ENCODE measurements around the gene CCNY.
"Not testable (repeated sequence)": the region's sequence is repeated elsewhere in the genome, so short reads cannot be mapped to it uniquely, and the experiment has no call there.

CCNY gene

DNA sequence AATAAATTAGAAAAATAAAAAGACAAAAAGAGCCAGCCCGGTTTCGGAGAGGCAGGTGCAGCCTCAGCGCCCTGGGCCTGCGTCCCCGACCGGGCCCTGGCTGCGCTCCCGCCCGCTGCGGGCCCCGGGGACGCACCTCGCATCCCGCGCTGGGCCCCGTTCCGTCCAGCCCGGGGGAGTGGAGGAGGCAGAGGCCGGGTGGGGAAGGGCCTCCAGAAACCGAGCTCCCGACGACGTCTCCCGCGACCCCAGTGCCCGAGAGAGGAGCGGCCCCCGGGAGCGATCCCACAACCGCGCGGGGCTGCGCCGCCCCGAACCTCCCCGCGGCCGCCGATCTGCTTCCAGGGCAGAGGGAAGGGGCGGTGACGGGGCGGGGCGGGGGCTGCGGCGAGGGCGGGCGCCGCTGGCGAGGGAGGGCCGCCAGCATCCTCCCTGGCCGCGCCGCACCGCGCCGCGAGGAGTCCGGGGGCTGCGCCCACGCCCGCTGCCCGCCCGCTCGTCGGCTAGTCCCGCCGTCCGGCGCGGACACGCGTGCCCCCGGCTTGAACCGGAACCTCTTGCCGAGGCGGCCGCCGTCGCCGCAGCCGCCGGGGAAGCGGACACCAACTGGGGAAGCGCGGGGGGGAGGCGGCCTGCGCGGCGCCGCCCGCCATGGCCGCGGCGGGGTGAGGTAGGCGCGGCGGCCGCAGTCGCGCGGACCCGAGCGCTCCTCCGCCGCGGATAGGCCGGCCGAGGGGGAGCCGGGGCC is at the start of gene CCNY:
Gene CCNY (plus strand): TSS at position 426 of the 748 bp plus-strand sequence. CDS start 545 bp downstream, outside the sequence.
- peak; percentile 87 for DNase-seq

DNA sequence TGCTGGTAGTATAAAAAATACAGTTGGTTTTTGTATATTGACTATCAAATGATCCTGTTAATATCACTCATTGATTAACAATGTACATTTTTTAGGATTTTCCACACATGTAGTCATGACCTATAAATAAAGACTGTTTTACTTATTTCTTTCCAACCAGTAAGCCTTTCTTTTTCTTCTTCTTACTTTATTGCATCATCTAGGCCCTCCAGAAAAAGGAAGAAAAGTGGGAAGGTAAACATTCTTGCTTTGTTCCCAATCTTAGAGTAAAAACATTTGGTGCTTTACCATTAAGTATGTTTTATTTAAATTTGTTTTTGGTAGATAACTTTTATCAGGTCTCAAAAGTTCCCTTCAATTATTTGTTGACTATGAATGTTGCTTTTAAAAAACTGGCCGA is 47.1 kb upstream of the CCNY start:
- DNase-seq = no peak

DNA sequence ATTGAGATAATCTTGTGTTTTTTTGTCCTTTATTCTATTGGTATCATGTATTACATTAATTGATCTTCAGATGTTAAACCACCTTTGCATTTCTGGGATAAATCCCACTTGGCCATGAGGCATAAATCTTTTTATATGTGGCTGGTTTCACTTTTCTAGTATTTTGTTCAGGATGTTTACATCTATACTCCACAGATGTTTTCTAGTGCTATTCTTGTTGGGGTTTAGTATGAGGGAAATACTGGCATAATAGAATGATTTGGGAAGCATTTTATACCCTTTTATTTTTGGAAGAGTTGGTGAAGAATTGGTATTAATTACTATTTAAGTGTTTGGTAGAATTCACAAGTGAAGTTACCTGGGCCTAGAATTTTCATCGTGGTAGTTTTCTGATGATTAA is 41.8 kb upstream of the CCNY start:
- no peak for DNase-seq

DNA sequence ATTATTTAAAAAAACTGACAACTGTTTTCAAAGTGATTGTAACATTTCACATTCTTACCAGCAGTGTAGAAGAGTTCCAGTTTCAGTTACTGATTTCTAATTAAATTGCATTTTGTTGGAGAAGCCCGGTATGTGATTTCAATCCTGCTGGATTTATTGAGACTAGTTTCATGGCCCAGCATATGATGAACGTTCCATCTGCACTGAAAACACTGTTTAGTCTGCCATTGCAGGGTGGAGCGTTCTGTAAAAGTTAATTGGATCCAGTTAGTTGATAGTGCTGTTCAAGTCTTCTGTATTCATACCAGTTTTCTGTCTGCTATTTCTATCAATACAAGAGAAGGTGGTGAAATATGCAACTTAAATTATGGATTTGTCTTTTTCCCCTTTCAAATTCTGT is 37.3 kb upstream of the CCNY start:
- DNase-seq = no peak

DNA sequence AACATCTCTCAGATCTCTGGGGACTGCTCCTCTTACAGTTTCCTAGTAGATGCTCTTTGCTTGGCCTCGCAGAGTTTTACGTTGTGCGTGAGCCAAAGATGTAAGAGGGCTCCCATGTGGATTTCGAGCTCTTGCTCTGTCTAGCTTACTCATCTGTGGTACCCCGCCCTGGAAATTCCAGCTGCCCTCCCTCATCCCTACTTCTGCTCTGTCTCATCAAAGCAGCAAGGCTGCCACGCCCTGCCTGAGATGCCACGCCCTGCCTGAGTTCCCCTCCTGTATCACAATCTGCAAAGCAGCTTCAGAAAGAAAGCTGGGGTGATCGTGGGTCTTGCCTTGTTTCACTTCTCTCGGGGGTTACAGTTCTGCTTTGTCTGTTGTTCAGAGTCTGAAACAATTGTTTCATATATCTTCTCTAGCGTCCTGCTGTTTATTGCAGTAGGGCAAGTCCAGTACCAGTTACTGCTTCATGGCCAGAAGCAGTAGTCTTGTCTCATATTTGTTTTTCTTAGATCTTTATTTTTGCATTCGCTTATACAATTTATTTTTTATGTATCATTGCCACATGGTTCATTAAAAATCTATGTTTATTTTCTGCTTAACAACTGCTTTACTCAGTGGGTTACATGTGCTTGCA is 36.1 kb upstream of the CCNY start:
- DNase-seq = no peak

DNA sequence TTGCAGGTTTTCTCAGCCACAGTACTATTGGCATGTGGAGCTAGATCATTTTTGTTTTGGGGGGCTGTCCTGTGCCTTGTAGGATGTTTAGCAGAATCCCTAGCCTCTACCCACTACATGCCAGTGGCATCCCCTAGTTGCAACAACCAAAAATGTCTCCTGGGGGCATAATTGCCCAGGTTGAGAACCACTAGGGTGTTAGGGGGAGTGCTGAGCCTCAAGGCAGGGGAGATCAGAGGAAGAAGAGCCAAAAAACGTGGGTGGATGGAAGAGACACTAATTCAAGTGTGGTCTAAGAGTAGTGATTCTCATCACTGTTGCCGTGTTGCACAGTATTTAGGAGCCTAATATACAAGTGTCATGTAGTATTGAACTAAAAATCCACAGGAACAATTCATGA is 31.7 kb upstream of the CCNY start:
- DNase-seq = no peak

DNA sequence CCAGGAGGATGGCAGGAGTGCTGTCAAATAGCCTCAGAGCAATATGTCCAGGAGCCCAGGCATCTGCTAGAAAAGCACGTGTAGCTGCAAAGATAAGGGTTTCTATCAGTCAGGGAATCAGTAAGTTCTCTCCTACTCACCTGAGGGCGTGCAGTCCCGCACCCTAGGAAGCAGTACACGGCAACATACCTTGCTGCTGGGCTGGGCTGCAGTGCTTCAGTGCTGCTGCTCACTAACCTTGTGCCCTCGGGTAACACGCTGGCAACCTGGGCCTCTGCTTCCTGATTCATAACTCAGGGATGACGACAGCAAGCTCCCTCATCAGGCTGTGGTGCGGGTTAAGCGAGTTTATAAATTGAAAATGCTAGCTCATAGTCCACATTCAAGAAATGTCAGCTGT is 29.5 kb upstream of the CCNY start:
- no peak for DNase-seq

DNA sequence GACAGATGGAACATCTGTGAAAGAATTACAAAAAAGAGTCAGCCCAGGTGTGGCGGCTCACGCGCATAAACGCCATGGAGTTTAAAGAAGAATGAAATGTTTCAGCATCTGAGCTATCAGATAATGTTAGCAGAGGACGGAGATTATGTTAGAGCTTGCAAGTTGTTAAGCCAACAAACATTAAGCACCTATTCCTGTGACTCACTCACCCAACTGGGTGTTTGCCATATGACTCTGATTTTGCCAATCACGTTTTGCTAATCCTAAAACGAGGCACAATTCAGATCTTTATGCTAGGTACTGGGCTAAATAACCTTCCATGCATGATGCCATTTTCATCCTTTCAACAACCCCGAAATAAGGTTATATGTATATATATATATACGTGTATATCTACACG is 29.0 kb upstream of the CCNY start:
- no peak for DNase-seq

DNA sequence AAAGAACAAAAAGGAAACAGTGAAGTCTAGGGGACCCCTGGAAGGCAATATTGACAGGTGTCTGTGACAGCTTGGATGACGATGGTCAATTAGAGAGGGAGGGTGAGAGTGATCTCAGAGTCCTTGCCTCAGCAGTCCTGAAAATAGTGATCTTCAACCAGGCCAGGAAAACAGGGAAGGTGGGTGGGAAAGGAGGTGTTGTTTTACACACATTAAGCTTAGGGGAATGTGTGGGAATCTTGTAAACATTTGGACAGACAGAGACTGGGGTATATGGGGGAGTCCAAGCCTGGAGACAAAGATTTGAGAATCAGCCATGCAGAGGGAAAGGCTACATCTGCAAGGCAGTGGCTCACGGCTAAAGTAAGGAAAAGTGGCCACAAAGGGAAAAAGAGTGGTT is 27.5 kb upstream of the CCNY start:
- no peak for DNase-seq

DNA sequence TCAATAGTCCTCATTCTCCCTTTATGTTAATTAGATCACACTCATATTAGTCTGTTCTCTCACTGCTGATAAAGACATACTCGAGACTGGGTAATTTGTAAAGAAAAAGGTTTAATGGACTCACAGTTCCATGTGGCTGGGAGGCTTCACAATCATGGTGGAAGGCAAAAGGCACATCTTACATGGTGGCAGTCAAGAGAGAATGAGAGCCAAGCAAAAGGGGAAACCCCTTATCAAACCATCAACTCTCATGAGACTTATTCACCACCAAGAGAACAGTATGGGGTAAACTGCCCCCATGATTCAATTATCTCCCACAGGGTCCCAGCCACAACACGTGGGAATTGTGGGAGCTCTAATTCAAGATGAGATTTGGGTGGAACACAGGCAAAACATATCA is 22.2 kb upstream of the CCNY start:
- DNase-seq = not testable (repeated sequence)

DNA sequence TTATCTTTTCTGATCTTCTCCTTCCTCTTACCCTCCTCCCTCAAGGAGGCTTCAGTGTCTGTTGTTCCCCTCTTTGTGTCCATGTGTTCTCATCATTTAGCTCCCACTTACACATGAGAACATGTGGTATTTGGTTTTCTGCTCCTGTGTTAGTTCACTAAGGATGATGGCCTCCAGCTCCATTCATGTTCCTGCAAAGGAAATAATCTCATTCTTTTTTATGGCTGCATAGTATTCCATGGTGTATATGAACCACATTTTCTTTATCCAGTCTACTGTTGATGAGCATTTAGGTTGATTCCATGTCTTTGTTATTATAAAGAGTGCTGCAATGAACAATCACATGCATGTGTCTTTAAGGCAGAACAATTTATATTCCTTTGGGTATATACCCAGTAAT is 21.1 kb upstream of the CCNY start:
- not testable (repeated sequence) for DNase-seq

DNA sequence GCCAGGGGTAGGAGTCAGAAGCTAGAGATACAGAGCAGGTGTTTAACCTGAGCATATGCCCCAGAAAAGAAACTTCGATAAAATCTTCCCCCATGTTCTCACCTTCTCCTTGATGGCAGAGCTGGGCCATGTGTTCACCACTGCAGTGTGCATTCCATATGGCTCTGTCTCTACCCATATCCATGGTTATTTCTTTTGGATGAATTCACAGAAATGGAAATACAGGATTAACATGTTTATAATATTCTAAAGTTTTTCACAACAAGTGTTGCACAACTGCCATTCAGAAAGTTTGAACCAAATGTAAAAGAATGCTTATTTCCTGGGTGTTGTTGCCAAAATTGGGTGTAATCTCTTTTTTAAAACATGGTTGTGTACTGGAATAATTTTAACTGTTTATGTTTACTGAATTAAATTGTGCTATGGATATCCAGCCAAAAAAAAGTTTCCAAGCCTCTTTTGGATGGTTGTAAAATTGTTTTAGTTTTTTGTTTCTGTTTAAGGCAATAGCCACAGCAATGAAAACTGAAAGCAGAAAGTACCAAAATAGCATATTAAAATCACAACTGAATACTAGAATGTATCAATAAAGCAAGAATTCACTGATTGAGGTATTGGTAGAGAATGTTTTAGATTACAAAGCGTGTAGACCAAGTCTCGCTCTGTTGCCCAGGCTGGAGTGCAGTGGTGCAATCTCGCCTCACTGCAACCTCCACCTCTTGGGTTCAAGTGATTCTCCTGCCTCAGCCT is 19.9 kb upstream of the CCNY start:
- DNase-seq = no peak

DNA sequence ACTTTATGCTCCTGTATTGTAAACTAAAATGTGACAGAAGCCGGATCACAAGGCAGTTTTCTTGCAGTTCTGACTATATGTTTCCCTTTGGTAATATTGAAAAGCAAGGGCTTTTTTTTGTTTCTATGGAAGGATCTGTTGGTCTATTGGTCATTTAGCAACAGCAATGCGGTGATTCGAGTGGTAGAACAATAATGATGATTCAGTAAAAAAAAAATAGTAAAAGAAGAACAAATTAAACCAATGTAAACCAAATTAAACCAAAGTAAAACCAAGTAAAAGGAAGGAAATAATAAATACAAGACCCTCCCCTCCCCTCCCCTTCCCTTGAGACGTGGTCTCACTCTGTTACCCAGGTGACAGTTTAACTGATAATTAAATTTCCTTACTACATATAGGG is 17.8 kb upstream of the CCNY start:
- no peak for DNase-seq

DNA sequence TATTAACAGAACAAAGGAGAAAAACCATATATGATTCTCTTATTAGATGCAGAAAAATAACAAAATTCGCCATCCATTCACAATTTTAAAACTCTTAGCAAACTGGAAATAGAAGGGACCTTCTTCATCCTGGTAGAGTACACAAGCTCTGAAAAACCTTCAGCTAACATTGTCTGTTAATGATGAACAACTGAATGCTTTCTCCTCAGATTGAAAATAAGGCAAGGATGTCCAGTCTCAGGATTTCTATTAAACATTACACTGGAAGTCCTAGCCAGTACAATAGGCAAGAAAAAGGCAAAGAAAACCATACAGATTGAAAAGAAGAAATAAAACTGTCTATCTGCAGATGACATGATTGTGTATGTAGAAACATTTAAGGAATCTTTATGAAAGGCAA is 16.0 kb upstream of the CCNY start:
- no peak for DNase-seq

DNA sequence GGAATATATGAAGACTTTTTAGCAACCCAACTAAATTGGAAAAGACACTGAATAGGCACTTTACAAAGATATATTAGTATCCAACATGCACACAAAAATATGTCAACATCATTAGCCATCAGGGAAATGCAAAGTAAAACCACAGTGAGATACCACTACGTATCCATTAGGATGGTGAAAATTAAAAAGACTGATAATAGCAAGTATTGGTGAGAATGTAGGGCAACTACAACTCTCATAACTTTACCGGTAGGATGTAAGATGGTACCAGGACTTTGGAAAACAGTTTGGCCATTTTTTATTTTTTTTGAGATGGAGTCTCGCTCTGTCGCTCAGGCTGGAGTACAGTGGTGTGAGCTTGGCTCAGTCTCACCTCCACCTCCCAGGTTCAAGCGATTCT is 13.7 kb upstream of the CCNY start:
- DNase-seq = no peak

DNA sequence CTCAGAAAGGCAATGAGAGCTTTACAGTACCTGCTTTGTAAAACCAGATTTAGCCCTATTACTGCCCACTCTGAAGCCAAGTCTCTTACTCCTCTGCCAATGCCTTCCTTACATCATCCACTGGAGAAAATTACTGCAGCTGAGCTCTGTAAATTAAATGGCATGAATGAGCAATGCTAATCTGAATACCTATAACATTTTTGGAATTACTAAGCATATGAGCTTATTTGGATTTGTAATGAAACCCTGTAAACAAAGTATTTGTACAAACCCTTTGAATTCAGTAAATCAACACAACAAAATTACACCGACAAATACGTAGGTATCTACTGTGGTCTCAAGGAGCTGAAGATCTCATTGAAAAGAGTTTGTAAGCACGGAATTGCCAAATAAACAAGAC is 12.1 kb upstream of the CCNY start:
- no peak for DNase-seq

DNA sequence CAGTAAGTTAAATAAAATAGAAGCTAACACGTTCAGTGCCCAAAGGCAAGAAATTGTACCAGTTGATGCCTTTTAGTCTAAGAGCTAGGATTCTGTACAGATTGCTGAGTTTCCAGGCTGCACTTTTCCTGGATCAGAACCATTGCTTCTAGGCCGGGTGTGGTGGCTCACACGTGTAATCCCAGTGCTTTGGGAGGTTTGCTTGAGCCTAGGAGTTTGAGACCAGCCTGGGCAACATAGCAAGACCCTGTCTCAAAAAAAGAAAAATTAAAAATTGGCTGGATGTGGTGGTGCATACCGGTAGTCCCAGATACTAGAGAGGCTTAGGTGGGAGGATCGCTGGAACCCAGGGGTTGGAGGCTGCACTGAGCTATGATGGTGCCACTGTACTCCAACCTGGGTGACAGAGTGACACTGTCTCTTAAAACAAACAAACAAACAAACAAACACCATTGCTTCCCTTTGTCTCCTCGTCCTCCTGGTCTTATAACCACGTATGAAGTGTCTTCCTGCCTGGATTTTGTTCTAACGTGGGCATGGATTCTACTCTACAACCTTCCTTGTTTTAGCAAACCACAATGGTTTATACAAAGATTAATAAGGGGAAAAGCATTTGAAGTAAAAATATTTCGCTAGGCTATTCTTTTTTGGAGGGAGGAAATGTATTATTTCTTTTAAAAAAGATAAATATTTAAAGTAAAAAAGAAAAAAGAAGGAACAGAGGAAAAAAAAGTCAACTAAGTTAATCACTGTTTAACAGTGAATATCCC is 9.7 kb upstream of the CCNY start:
- DNase-seq = no peak

DNA sequence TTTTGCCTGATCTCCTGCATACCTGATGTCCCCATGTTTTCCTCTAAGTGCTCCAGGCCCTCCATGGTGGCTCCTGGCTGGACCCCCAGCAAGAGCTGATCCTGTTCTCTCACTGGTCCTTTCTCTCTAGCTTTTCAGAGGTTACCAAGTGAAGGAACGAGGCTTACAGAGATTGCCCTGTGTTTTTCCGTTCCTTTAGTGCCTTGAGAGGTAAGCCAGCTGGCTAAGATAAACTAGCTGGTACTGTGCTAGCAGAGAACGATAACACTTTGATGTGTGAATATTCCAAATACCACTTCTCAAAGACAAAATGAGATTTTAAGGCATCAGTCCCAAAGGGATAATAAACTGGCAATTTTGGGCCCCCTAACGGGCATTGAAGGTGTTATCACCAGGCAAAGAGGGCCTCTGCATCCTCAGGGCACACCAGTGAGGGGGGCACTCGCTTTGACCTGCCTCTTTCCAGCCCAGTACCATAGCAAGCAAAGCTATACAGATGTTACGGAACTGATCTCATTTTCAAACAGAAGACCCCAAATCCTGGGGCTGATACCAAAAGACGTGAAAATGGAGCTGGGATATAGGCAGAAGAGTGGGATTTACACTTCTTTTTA is 8.4 kb upstream of the CCNY start:
- DNase-seq = no peak

DNA sequence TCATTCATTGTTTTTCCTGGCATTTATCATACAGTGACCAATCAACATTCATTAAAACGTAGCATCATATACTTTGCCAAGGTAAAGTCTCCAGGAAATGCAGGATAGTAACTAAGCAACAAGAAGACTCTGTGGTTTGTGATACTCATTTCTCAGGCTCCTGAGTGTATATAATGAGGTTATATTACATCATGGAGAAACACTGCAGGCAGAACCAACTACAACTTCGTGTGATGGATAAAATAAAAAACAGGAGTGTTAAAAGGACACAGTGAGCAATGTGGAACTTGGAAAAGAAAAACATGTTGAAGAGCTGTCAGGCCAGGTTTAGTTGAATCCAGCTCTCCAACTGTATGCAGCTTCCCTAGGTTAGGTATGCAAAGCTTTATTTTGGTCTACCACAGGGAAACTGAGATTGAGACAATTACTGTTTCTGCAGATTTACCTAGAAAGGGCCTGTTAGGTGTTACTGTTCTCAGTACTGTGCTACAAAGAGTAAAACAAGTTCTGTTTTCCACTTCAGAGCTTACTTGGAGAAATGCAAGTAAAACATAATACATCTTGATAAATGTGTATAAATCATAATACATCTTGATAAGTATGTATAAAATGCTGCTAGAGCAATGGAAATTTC is 7.8 kb upstream of the CCNY start:
- DNase-seq = no peak

DNA sequence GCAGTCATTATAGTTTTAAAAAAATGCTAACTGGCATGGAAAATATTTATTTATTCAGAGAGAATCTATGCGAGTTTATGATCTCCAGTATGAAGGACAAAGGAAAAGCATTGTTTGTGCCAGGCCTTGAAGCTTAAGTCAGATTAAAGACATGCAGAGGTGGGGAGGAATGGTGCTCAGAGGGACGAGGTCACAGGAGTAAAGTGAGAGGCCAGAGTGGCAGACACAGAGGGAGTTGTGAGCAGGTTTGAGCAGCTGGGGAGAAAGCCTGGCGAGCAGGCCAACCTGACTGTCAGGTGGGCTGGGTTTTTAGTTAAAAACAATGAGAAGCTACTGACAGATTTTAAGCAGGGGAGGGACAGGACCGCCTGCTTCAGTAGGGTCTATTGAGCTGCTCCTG is 6.8 kb upstream of the CCNY start:
- DNase-seq = no peak

DNA sequence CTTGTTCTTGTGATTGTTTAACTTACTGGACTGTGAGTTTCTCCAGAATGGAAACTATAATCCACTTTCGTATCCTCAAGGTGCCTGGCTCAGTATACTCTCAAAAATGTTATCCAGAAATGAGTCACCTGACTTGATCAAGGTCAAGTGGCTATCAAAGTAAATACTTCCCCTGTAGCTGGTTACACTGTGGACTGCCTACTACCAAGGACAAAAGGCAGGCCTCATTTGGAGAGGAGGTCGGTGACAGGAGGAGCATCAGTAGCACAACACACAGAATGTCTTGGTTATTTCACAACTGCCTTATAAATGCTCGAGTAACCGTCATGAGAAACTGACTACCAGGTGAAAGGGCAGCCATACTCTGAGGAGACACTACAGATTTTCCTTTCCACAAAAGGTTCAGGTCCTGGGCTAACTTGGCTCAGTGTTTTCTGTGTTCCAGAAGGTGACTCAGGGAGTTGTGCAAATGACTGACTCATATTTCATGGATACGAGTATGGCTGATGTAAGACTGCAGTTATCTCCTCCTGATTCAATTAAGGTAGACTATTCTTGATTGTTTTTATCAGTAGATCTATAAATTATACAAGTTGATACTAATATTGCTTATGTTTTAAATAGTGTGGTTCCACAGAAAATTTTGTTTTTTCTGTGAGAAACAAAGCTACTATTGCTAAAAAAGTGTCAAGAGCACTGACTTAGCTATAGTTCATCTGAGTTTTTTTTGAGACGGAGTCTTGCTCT is 4.2 kb upstream of the CCNY start:
- no peak for DNase-seq

DNA sequence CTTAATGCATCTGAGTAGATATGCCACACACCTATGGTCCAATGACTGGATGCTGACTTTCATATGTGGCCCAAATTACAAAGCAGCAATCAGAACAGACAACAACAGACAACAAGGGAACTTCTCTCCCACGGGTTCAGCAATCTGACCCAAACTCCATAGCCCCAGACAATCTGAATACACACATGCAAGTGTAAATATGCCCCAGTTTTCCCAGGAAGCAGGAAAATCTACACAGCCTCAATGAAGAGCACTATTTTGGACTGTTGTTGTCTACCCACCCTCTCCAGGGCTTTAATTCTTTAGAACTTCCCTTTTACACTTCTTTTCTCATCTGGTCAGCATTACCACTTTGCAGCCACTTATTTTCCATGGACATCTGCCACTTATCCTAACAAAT is 2.0 kb upstream of the CCNY start:
- no peak for DNase-seq
